SK-N-SH treated with all-trans-retinoic acid at 6 μM for 48 hours (cell line): ENCODE data around the gene BABAM2.

Experiments
- ARNTL ChIP-seq: fragments of 450-650 bp; formaldehyde crosslinking; IDR thresholded peaks from 2 replicates; pipeline ENCODE4 v1.5.0; 2020; ENCODE audit warnings: low read depth, mild to moderate bottlenecking, moderate library complexity, borderline replicate concordance
- BACH2 ChIP-seq: fragments of 250-450 bp; sonication (Bioruptor Pico); IDR thresholded peaks from 2 replicates; pipeline ENCODE4 v1.9.0; 2021; ENCODE audit warnings: mild to moderate bottlenecking, borderline replicate concordance
- CSDC2 ChIP-seq: fragments of 250-450 bp; sonication (Bioruptor Pico); IDR thresholded peaks from 2 replicates; pipeline ENCODE4 v1.5.0; 2020; ENCODE audit warnings: mild to moderate bottlenecking, moderate library complexity
- ISL1 ChIP-seq: fragments of 250-450 bp; sonication (Bioruptor Pico); IDR thresholded peaks from 2 replicates; pipeline ENCODE4 v2.1.2; 2022; ENCODE audit warnings: mild to moderate bottlenecking, moderate library complexity
- OSR1 ChIP-seq: fragments of 250-450 bp; sonication (Bioruptor Pico); IDR thresholded peaks from 2 replicates; pipeline ENCODE4 v1.8.0; 2022; ENCODE audit warnings: moderate library complexity, mild to moderate bottlenecking, inconsistent platforms
- PPARA ChIP-seq: fragments of 250-450 bp; sonication (Bioruptor Pico); IDR thresholded peaks from 2 replicates; pipeline ENCODE4 v1.5.0; 2020; ENCODE audit warnings: mild to moderate bottlenecking, borderline replicate concordance
- RARB ChIP-seq: fragments of 250-450 bp; sonication (Bioruptor Pico); IDR thresholded peaks from 2 replicates; pipeline ENCODE4 v1.8.0; 2021; ENCODE audit warnings: mild to moderate bottlenecking, moderate library complexity
- TOX ChIP-seq: fragments of 250-450 bp; sonication (Bioruptor Pico); IDR thresholded peaks from 2 replicates; pipeline ENCODE4 v1.8.0; 2021; ENCODE audit warnings: mild to moderate bottlenecking, moderate library complexity, borderline replicate concordance
- ZC3H10 ChIP-seq: fragments of 250-450 bp; sonication (Bioruptor Pico); IDR thresholded peaks from 2 replicates; pipeline ENCODE4 v1.5.1; 2021; ENCODE audit warnings: mild to moderate bottlenecking, moderate library complexity
- ZFP30 ChIP-seq: fragments of 450-650 bp; formaldehyde crosslinking; IDR thresholded peaks from 2 replicates; pipeline ENCODE4 v1.5.0; 2022; ENCODE audit warnings: mild to moderate bottlenecking, moderate library complexity
- TF ChIP-seq, protein P1 (sequence below): fragments of 250-450 bp; sonication (Bioruptor Pico); IDR thresholded peaks from 2 replicates; pipeline ENCODE4 v1.8.0; 2020; ENCODE audit warnings: mild to moderate bottlenecking, moderate library complexity, borderline replicate concordance
- TF ChIP-seq, protein P2 (sequence below): fragments of 250-450 bp; sonication (Bioruptor Pico); IDR thresholded peaks from 2 replicates; pipeline ENCODE4 v1.5.0; 2020; ENCODE audit warnings: mild to moderate bottlenecking, moderate library complexity

DNA sequence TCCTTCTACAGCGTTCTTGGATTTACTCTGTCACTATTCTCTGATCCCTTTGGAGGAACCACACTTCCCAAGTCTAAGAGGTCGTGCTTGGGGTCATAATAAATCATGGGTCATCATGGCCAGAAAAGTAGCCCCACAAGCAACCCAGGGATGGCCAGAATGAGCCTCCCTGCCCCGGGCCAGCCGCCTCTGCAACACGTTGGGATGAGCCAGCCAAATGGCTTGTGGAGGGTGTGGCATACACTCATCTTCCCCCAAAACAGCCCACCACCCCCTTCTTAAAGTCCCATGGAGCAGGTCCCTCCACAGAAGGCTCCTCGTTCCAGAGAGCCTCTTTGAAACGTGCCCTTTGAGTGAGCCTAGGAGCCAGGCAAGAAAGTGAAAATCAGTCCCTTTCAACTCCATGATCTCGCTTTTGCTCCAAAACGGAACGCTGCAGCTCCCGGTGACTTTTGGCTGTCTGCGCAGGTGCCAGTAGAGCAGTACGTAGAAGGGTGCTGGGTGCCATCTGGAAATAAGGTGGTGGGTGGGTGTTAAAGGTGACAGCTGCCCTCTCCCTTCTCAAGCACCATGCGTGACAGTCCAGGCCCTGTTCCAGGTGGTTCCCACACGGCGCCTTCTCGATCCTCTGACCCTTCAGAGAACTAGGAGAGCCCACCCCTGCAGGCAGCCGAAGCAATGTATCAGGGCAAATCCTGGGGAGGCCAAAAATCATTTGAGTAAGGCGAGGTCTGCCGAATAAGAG, 453.6 kb downstream of the BABAM2 start:
- TF ChIP-seq, protein P1, sequence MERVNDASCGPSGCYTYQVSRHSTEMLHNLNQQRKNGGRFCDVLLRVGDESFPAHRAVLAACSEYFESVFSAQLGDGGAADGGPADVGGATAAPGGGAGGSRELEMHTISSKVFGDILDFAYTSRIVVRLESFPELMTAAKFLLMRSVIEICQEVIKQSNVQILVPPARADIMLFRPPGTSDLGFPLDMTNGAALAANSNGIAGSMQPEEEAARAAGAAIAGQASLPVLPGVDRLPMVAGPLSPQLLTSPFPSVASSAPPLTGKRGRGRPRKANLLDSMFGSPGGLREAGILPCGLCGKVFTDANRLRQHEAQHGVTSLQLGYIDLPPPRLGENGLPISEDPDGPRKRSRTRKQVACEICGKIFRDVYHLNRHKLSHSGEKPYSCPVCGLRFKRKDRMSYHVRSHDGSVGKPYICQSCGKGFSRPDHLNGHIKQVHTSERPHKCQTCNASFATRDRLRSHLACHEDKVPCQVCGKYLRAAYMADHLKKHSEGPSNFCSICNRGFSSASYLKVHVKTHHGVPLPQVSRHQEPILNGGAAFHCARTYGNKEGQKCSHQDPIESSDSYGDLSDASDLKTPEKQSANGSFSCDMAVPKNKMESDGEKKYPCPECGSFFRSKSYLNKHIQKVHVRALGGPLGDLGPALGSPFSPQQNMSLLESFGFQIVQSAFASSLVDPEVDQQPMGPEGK (CRISPR knock-in tag): no peak
- TF ChIP-seq ARNTL (CRISPR knock-in tag): no peak
- TF ChIP-seq PPARA (CRISPR knock-in tag): no peak
- TF ChIP-seq ZC3H10 (CRISPR knock-in tag): no peak
- no peak for TF ChIP-seq ISL1 (CRISPR knock-in tag)
- TF ChIP-seq ZFP30 (CRISPR knock-in tag): no peak
- TF ChIP-seq TOX (CRISPR knock-in tag): no peak
- TF ChIP-seq BACH2: no peak
- TF ChIP-seq CSDC2 (CRISPR knock-in tag): no peak
- TF ChIP-seq OSR1 (CRISPR knock-in tag): no peak
- no peak for TF ChIP-seq RARB (CRISPR knock-in tag)
- TF ChIP-seq, protein P2, sequence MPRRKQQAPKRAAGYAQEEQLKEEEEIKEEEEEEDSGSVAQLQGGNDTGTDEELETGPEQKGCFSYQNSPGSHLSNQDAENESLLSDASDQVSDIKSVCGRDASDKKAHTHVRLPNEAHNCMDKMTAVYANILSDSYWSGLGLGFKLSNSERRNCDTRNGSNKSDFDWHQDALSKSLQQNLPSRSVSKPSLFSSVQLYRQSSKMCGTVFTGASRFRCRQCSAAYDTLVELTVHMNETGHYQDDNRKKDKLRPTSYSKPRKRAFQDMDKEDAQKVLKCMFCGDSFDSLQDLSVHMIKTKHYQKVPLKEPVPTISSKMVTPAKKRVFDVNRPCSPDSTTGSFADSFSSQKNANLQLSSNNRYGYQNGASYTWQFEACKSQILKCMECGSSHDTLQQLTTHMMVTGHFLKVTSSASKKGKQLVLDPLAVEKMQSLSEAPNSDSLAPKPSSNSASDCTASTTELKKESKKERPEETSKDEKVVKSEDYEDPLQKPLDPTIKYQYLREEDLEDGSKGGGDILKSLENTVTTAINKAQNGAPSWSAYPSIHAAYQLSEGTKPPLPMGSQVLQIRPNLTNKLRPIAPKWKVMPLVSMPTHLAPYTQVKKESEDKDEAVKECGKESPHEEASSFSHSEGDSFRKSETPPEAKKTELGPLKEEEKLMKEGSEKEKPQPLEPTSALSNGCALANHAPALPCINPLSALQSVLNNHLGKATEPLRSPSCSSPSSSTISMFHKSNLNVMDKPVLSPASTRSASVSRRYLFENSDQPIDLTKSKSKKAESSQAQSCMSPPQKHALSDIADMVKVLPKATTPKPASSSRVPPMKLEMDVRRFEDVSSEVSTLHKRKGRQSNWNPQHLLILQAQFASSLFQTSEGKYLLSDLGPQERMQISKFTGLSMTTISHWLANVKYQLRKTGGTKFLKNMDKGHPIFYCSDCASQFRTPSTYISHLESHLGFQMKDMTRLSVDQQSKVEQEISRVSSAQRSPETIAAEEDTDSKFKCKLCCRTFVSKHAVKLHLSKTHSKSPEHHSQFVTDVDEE (CRISPR knock-in tag): no peak
